GM19468 (cell line): ENCODE results near the gene TMC6.

Experiments
- ATAC-seq: cut with Tn5 transposase; IDR thresholded peaks from one replicate; pipeline ENCODE4 v1.9.1; 2021; ENCODE audit warnings: mild to moderate bottlenecking, moderate library complexity, moderate number of reproducible peaks; ENCODE audit not compliant: unreplicated experiment; ENCODE audit errors: extremely low read depth

The TMC6 gene

DNA sequence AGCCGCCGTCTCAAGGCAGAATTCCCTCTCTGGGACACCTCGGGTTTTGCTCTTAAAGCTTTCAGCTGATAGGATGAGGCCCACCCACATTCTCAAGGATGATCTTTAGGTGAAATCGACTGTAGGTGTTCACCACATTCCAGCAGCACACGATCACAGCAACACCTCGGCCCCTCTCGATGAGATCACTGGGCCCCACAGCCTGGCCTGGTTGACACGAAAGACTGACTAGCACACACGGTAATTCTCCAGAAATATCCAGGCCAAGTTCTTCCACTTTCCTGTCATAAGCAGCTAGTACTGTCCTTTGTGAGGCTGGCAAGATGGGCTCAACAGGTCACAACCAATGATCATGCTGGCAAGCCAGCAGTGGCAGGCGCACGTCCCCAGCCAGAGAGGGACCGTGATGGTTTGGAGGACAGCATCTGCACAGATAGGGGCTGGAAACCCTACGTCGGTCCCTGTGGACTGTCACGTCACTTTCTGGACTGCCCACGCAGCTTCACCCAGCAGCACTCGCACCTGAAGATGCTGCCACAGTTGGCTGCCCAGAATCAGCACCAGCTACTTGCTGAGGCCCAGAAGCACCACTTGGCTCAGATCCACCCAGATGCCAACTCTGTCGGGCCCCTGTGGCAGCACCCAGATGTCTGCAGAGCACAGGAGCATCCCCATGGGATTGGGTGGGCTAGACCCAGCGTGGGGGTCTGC lies 17.4 kb downstream of the TMC6 start:
- ATAC-seq = no peak

DNA sequence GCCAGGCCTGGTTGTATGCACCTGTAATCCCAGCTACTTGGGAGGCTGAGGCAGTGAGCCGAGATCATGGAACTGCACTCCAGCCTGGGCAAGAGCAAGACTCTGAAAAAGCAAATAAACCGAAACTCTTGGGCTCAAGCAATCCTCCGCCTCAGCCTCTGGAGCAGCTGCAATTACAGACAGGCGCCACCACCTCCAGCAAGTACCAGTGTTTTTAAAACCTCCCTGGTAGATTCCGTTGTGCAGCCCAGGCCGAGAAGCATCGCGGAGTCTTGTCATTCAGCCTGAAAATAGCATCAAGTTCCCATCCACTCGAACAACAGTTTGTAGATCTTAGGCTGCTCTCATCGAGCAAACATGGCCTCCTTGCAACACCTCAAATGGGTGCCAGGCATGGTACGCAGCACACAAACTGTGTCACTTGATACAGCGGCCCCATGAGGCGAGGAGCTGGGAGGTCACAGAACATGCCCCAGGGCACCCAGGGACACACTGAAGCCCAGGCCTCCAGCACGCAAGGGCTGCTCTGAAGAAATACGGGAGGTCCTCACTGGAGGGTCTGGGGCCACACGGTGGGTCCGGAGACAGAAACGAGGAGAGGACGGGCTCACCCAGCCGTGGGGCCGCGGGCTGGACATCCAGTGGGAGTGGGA lies 18.1 kb downstream of the TMC6 start:
- ATAC-seq = no peak

DNA sequence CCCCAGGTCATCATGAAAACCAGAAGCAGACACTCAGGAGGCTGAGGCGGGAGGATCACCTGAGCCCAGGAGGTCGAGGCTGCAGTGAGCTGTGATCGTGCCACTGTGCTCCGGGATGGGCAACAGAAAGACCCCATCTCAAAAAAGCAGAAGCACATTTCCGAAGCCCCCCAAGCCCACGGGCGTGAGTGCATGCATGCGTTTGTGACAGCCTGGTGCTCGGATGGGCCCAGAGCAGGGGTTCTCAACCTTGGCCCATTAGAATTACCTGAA lies 19.1 kb downstream of the TMC6 start:
- ATAC-seq = no peak

DNA sequence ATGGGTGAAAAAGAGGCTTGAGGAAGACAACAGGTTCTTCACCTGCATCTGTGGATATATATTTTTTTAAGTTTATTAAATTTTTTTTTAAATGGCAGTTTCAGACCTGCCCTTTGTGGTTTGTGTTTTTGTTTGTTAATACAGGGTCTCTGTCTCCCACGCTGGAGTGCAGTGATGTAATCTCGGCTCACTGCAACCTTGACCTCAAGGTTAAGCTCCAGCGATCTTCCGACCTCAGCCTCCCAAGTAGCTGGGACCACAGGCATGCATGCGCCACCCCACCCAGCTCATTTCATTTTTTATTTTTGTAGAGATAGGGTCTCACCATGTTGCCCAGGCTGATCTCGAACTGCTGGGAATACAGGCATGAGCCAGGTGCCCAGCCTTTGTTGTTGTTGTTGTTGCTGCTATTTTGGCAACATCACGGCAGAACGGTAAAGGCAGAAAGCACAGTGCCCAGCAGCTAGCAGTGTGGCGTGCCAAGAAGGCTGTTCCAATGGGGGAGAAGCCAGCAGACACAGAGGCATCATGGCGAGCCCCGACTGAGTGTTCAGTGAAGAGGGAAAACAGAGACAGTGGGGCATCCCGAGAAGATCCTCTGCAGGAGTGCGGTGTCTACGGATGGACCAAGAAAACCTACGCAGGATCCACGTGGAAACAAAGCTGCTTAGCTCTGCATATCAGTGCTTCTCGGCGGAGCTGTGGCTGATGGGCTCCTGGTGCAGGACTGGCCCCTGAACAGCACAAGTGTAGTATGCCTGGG lies 19.6 kb downstream of the TMC6 start:
- ATAC-seq = no peak

DNA sequence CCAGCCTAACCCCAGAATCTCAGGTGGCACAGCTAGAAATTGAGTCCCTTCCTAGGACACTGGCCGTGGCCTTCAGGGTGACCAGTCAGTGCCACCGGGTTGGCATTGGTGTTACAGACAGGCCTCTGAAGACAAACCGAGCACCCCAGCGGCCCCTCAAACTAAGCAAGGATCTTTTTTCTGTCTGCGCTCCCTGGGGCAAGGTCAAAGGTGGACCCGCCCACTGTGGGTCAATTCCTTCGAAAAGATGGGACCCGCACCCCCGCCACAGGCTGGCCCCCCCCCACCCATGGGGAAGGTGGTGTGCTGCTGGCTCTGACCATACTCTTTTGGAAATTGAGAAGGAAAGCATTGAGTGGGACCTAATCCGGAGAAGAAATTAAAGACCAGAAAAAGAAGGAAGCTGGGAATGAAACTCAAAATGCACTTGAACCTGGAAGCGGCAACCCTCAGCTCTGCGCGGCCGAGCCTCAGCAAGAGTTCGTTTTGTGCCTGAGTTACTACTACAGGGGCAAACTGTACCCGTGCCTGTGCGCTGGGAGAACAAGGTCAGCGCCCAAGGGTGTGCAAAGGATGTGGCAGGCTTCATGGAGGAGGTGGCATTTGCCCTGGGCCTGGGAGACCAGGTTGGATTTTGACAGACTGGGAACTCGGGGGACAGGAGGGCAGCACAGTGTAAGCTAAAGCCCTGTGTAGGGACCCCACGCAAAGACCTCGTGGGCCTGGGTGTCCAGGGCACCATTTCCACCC lies 20.4 kb downstream of the TMC6 start:
- ATAC-seq = no peak

DNA sequence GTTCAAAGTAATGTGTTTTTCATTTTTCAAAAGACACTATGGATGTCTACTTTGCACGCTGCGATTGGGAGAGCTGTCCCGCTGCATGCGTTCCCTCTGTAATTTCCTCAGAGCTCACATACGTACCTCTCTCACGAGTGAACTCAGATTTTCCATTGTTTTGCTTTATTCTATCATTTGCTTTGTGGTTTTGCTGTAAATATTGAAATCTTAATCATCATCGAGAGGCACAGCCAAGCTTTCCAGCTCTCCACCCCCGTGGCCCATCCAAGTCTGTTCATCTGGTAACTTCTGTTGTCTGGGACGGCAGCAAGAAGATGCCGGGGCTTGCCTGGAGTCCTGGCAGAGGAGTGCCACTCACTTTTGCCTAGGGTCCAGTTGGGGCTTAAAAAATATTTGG lies 21.1 kb downstream of the TMC6 start:
- no peak for ATAC-seq

DNA sequence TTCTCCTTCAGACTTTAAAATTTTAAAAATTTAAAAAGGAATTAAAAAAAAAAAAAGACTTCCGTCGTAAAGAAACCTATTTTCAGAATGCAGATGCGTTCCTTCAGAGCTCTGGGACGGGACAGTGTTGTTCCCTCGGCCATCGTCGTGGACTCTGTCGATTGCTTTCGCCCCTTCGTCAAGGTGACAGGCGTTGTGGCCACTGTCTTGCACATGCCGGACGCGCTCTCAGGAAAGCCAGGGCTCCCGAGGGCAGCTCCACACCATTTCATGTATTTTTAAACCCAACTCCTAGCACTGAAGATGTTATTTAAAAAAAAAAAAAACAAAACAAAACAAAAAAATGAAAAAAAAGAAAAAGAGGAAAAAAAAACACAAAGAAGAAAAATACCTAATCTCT lies 22.3 kb downstream of the TMC6 start:
- no peak for ATAC-seq

DNA sequence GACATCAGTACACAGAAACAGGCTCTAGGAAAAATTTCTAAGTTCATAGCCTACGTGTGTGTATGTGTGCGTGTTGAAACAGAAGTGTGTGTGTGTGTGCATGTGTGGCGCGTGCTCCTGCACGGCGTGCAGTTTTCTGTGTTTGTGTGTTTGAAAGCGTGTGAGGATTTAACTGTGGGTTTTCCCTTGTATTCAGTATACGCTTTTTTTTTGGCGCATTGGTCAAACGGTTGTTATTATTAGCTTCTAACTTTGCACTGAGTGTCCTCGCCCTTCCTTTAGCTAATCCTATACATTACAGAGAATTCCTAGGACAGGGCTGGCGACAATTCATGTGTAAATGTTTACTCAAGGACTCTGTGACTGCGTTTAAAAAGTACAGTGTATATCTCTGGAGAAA lies 23.0 kb downstream of the TMC6 start:
- no peak for ATAC-seq

DNA sequence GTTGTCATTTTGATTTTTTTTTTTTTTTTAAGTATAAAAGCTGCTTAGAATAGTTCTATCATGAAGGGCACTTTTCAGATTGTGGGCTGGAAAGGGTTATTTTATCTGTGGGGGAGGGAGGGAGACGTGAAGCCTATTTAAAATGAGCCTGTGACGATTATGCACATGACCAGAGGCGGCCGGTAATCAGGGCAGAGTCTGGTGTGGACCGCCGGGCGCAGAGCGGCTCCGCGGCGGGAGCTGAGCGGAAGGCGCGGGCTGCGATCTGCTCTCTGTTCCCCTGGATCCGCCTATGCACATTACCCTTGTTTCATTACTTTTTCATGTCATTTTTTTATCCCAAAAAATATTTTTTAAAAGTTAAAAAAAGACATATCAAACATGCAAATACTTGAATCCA lies 23.5 kb downstream of the TMC6 start:
- ATAC-seq = no peak

DNA sequence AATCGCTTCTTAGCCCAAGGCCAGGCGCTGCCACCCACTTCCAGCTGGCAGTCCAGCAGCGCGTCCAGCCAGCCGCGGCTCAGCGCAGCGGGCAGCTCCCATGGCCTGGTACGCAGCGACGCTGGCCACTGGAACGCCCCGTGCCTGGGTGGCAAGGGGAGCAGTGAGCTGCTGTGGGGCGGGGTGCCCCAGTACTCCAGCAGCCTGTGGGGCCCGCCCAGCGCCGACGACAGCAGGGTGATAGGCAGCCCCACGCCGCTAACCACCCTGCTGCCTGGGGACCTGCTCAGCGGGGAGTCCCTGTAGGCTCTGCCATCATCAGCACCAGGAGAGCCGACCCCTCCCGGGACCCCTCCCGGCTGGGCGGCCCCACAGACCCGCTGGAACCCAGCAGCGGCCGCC lies 24.0 kb downstream of the TMC6 start:
- no peak for ATAC-seq

DNA sequence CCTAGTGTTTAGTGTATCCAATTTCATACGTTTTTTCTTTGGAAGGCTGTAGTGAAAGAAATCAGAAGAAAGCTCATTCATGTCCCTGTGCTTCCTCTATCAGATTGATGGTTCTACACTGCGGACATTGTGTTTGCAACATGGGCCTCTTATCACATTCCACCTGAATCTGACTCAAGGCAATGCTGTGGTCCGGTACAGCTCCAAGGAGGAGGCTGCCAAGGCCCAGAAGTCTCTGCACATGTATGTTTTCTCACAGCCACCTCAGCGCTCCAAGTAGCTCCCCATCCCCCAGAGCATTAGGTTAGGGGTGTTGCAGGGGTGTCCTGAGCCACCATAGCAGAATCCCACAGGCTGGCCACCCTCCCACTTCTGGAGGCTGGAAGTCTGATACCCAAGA lies 25.2 kb downstream of the TMC6 start:
- no peak for ATAC-seq

DNA sequence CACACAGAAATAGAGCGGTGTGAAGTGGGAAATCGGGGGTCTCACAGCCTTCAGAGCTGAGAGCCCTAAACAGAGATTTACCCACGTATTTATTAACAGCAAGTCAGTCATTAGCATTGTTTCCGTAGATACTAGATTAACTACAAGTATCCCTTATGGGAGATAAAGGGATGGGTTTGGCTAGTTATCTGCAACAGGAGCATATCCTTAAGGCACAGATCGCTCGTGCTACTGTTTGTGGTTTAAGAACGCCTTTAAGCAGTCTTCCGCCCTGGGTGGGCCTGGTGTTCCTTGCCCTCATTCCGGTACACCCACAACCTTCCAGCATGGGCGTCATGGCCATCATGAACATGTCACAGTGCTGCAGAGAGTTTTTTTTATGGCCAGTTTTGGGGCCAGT lies 27.0 kb downstream of the TMC6 start:
- ATAC-seq = no peak

DNA sequence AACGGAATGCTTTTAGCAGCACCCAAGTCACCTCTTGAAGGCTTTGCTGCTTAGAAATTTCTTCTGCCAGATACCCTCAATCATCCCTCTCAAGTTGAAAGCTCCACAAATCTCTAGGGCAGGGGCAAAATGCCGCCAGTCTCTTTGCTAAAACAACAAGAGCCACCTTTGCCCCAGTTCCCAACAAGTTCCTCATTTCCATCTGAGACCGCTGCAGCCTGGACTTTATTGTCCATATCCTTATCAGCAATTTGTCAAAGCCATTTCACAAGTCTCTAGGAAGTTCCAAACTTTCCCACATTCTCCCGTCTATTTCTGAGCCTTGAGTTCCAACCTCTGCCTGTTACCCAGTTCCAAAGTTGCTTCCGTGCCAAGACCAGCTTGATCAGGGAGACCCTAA lies 27.4 kb downstream of the TMC6 start:
- no peak for ATAC-seq

DNA sequence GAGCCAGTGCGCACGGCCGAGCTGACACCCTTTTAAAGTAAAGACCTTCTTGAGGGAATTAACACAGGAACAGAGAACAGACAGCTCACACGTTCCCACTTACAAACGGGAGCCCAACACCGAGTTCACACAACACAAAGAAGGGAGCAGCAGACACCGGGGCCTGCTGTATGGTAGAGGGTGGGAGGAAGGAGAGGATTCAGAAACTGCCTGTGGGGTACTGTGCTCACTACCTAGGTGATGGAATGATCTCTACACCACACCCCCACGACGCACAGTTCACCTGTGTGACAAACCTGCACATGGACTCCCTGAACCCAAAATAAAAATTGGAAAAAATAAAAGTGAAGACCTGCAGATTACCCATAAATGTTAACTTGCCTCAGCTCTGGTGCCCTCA lies 32.5 kb downstream of the TMC6 start:
- no peak for ATAC-seq

DNA sequence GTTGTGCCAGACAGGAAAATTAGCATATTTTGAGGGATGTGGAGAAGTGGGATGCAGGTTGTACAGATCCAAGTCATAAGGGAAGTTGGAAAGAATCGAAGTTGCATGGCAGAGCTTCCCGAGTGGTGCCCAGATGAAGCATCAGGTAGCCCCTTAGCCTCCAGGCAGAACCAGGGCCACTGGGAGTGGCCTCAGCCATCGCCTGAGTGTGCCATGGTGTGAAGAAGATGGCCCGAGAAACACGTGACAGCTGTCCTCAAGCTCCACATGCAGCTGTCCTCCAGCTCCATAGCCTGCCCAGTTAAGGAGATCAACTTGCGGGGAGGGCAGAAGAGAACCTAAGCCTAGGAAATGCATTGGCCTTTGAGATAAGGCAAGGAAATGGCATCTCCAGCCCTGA lies 33.5 kb downstream of the TMC6 start:
- ATAC-seq = no peak

DNA sequence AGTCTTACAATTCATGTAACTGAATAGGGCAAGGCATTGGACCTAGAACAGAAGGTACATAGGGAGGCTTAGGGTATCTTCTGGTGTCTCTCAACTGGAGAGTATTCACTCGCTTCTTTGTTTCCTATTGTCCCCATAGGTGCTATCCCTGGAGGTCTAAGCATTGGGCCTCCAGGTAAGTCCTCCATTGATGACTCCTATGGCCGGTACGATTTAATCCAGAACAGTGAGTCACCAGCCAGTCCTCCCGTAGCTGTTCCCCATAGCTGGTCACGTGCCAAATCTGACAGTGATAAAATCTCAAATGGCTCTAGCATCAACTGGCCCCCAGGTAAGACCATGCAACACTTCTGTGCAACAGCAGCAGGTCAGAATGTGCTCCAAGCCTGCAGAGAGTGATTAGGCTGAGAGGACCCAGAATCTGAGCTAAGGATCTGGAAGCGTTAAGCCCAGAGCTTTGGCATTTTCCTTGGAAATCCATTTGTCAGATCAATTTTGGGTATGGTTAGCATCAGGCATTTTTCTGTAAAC lies 35.7 kb downstream of the TMC6 start:
- ATAC-seq = no peak

DNA sequence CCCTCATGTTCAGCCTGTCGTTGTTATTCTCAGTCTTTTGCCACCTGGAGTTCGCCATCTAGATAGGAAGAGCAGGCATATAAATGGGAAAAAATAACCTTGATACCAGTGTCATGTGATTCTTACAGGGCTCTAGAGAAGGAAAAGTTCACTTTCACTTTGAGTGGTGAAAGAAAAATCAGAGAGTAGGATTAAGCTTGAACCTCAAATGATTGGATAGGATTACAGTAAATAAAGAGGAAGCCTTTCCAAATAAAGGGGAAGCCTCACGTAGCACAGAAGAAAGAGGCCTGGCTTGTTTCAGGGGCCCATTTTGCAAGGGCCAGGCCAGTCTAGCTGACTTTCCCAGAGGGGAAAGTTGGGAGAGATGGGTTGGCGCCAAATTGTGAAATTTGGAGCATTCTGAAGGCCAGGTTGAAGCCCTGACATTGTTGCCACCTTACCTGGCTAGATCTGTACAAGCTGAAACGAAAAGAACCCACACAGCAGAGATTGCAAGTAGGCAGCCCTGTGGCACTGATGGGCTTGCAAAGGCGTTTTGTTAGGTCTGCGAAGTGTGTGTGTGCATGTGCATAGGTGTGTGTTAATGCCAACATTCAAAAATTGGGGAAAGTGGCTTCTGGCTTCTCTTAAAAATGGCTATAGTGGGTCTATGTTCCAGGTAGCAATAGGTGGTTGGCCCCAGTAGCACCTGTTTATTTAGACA lies 38.8 kb downstream of the TMC6 start:
- ATAC-seq = no peak

DNA sequence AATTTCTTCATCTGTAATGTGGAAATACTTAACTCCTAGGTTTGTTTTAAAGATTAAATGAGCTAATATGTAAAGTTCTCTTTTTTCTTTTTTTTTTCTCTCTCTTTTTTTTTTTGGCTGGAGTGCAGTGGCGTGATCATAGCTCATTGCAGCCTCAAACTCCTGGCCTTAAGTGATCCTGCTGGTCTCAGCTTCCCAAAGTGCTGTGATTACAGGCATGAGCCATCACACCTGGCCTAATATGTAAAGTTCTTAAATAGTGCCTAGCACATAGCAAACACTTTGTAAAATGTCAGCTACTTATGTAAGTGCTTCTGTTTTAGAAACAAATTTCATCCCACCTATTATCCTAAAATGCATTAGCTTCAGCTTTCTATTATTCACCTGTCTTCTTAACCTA lies 40.0 kb downstream of the TMC6 start:
- no peak for ATAC-seq

DNA sequence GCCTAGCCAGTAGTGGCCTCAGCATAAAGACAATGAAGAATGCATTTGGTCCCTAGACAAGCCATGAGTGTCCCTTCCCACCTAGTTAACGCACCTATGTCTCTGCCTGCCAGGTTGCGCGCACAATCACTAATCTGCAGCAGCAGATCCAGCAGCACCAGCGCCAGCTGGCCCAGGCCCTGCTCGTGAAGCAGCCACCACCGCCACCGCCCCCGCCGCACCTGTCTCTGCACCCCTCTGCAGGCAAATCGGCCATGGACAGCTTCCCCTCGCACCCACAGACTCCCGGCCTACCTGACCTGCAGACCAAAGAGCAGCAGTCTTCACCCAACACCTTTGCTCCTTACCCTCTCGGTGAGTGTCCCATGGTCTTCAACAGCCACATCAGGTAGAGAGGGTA lies 41.8 kb downstream of the TMC6 start:
- ATAC-seq = no peak

DNA sequence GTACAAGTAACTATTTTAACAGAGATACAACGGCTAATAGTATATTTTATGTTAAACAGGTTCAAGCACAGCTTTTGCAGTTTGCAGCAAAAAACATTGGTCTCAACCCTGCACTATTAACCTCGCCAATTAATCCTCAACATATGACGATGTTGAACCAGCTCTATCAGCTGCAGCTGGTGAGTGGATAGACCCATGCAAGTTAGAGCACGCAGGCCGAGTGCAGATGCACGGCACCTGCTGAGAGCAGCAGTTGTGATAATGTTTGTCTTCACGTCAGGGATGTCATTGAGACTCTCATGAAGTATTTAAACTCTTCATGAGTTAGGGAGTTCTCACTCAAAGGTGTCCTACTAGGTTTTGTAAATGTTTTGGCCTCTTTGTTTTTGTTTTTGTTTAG lies 45.6 kb downstream of the TMC6 start:
- ATAC-seq = no peak
